Placental pericyte (primary cell): ENCODE results near the gene PJVK. TPM values are rescaled to one million over a fixed set of nuclear protein-coding genes. Genes with fewer than 3 reads are reported as not detected.

Experiments
- total RNA-seq: library from RNA; depleted of rRNA; stranded (reverse); fragments of >200 nt; gene quantifications from 2 replicates; pipeline ENCODE4 v1.2.3, GENCODE V29; 2012

PJVK gene
- total RNA-seq, result 0.72 and 1.5 TPM in 2 replicates

GRCh38 chr2:178450774-178451525 lies at the start of gene PJVK, which contains the start of gene PRKRA:
Gene PJVK (plus strand): TSS chr2:178451378. CDS start chr2:178453410, 2,032 bp downstream.
Gene PRKRA (minus strand): TSS chr2:178451175. CDS start chr2:178451030, 145 bp downstream.

GRCh38 chr2:178478439-178479274 lies 27.5 kb downstream of the PJVK start, which contains the start of gene FKBP7:
Gene FKBP7 (minus strand): TSS chr2:178478600. CDS start chr2:178478499, 101 bp downstream.

GRCh38 chr2:178480227-178481181 lies 29.3 kb downstream of the PJVK start, which contains the start of gene PLEKHA3:
Gene PLEKHA3 (plus strand): TSS chr2:178480457. CDS start chr2:178480870, 413 bp downstream.

Other genes with a start within 250 kb of the PJVK start
- gene PRKRA, start 203 bp upstream of the PJVK start, total RNA-seq, result 46.2 and 52.0 TPM in 2 replicates
- 19.6 and 25.4 TPM in 2 replicates for gene FKBP7, start 27.2 kb downstream of the PJVK start, total RNA-seq
- gene PLEKHA3, start 29.1 kb downstream of the PJVK start, total RNA-seq, result 7.4 and 9.4 TPM in 2 replicates